Stimulated activated CD4-positive, alpha-beta T cell treated with anti-CD3 and anti-CD28 coated beads, Interleukin-1b, Interleukin-23, amount 100 ng/mL, for 4 hours (primary cell): ENCODE measurements around the gene RPL12.
A peak's percentile ranks its signal among the peaks of the same experiment; 100 is the strongest.
"Not testable (repeated sequence)": the region's sequence is repeated elsewhere in the genome, so short reads cannot be mapped to it uniquely, and the experiment has no call there.

Source experiments
- DNase-seq, 2 donors: peaks; one replicate each; pipeline ENCODE4 v3.0.0-alpha.2; 2020; ENCODE audit warnings: low read depth in 2 of 2

The RPL12 gene

GRCh38 chr9:127467621-127468020 is 16.4 kb upstream of the RPL12 start:
- no peak for DNase-seq

DNA sequence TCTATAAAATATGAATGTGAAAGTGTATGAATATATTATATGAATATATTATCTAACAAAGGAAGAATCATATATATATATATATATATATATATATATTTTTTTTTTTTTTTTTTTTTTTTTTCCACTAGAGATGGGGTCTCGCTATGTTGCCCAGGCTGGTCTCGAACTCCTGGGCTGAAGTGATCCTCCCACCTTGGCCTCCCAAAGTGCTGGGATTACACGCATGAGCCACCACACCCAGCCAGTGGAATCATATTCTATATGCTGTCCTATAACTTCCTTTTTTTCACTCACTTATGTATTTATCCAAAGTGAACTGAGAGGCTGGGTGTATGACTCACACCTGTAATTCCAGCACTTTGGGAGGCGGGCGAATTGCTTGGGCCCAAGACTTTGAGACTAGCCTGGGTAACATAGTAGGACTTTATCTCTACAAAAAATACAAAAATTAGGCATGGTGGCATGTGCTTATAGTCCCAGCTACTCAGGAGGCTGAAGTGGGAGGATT is 15.3 kb upstream of the RPL12 start:
- DNase-seq: not testable (repeated sequence)

DNA sequence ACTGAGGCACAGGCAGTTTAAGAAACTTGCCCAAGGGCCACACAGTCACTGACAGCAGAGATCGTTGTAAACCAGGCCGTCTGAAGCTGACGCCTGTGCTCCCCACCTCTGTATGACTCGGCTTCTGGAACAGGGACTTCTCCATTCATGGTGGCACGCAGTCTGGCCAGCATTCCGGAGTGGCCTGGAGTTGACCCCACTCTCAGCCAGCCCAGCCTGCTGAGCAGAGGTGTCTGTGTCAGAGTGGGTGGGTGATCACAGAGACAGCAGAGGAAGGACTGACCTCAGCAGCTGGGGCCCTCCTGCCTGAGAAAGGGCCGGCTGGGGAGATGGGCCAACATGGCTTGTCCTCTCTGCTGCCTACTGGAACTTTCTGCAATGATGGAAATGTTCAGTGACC is 12.7 kb upstream of the RPL12 start:
- no peak for DNase-seq

GRCh38 chr9:127463382-127463781 is 12.2 kb upstream of the RPL12 start:
- DNase-seq: no peak

- DNase-seq: no peak
Observed at GRCh38 chr9:127458921-127459320, 7.7 kb upstream of the RPL12 start.

DNA sequence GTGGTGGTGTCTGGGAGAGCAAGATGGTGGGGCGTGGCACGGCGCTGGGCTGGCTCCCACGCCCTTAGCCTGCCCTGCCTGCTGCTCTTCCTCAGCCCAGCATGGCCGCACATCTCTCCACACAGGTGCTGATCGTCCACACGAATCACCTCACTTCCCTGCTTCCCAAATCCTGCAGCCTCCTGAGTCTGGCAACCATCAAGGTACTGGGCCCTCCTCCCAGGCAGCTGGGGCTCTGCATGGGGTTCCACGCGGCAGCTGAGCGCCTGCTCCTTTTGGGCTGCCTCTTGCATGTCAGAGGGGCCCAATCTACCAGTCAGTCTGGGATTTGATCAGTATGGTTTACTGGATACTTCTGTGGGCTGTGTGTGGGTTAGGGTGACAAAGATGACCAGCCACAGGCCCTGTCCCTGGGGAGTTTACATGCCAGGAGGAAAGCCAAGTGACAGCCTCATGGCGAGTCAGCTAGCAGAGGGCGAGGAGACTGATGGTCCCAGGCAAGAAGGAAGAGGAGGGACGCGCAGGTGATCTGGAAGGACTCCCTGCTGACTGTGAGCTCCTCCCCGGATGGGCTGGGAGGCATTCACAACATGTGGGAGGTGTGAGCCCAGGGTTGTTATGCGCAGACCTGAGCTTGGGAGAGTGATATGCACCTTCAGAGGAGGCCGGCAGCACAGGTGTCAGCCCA is 6.1 kb upstream of the RPL12 start:
- DNase-seq: no peak

- DNase-seq: no peak
Observed at GRCh38 chr9:127455324-127455992, 4.3 kb upstream of the RPL12 start.

- DNase-seq: no peak
Observed at GRCh38 chr9:127452691-127453090, 1.5 kb upstream of the RPL12 start.

GRCh38 chr9:127451858-127452656 is 851 bp upstream of the RPL12 start:
- peak in 1 of 2 donors; percentile 35 for DNase-seq

GRCh38 chr9:127451608-127451857 is 327 bp upstream of the RPL12 start:
- no peak for DNase-seq

- no peak for DNase-seq
Observed at GRCh38 chr9:127450243-127450760, 904 bp downstream of the RPL12 start.

- DNase-seq: no peak
Observed at GRCh38 chr9:127449332-127449966, 1.8 kb downstream of the RPL12 start.

- no peak for DNase-seq
Observed at GRCh38 chr9:127448112-127448805, 2.9 kb downstream of the RPL12 start.

DNA sequence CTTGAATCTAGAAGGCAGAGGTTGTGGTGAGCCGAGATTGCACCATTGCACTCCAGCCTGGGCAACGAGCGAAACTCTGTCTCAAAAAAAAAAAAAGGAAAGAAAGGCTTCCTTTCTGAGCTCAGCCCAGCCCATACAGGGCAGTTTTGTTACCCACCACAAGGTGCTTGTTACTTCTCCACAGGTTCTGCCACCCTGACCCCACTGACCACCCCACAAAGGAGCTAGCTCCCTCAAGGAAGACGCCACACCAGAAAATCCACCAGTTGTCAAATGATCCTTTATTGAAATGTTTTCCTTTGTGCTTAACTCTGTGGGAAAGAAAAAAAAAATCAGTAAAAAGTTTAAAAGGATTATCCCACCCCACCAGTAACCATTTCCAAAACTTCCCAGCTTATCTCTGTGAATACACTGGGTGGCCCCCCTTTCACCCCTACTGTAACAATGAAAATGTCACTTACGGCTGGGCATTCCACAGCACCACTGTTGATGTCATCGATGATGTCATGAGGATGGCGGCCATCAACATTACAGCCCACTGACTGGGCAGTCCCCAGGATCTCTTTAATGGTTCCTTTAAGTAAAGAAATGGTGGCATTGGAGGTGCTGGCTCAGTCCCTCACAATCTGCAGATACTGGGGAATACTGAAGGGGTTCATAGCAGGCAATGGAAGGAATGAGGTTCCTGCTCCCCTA is 3.6 kb downstream of the RPL12 start:
- DNase-seq: no peak

GRCh38 chr9:127446713-127447415 is 4.3 kb downstream of the RPL12 start:
- DNase-seq: no peak

GRCh38 chr9:127445851-127446712 is 5.1 kb downstream of the RPL12 start:
- DNase-seq: no peak

- DNase-seq: no peak
Observed at GRCh38 chr9:127444921-127445850, 6.0 kb downstream of the RPL12 start.

DNA sequence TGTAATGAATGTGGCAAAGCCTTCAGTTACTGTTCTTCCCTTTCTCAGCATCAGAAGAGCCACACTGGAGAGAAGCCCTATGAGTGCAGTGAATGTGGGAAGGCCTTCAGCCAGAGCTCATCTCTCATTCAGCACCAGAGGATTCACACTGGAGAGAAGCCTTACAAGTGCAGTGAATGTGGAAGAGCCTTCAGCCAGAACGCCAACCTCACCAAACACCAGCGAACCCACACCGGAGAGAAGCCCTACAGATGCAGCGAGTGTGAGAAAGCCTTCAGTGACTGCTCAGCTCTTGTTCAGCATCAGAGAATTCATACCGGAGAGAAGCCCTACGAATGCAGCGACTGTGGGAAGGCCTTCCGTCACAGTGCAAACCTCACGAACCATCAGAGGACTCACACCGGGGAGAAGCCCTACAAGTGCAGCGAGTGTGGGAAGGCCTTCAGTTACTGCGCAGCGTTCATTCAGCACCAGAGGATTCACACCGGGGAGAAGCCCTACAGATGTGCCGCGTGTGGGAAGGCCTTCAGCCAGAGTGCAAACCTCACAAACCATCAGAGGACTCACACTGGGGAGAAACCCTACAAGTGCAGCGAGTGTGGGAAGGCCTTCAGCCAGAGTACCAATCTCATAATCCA is 6.8 kb downstream of the RPL12 start:
- DNase-seq: no peak
